ENCODE results near the gene HBA1.
A peak's percentile ranks its signal among the peaks of the same experiment; 100 is the strongest.

DNA sequence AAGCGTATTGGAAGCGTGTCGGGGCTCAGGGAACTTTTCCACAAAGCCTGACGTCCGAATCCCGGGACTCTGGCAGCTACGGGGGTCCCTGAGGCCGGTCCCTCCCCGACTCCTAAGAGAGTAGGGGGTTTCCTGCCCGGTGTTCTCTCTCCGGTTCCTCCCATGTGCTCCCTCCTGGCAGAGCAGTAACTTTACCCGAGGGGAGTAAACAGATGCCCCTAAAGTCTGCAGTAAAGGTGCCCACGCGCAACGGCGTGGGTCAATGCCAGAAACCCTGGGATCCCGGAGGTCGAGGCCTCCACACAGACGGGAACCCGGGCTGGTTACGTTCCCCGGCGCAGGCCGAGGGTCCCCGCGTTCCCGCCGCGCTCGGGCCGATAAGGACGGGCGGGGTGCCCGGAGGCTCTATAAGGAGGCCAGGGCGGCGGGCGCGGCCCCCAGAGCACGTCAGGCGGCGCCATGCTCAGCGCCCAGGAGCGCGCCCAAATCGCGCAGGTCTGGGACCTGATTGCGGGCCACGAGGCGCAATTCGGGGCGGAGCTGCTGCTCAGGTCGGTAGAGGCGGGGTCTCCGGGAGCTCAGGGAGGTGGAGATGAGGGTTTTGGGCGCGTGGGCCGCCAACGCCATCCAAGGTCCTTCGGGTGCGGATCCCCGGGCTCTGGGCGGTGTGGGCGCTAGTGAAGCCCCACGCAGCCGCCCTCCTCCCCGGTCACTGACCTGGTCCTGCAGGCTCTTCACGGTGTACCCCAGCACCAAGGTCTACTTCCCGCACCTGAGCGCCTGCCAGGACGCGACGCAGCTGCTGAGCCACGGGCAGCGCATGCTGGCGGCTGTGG is 10.7 kb upstream of the HBA1 start, which contains the start of gene HBM:
- TF ChIP-seq, protein P1, sequence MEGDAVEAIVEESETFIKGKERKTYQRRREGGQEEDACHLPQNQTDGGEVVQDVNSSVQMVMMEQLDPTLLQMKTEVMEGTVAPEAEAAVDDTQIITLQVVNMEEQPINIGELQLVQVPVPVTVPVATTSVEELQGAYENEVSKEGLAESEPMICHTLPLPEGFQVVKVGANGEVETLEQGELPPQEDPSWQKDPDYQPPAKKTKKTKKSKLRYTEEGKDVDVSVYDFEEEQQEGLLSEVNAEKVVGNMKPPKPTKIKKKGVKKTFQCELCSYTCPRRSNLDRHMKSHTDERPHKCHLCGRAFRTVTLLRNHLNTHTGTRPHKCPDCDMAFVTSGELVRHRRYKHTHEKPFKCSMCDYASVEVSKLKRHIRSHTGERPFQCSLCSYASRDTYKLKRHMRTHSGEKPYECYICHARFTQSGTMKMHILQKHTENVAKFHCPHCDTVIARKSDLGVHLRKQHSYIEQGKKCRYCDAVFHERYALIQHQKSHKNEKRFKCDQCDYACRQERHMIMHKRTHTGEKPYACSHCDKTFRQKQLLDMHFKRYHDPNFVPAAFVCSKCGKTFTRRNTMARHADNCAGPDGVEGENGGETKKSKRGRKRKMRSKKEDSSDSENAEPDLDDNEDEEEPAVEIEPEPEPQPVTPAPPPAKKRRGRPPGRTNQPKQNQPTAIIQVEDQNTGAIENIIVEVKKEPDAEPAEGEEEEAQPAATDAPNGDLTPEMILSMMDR (IDR thresholded peaks at IDR 0.05; ENCODE audit: poor library complexity, severe bottlenecking): no peak
- TF ChIP-seq EP300 (conservative IDR thresholded peaks at IDR 0.05; ENCODE audit: poor library complexity, severe bottlenecking) (no peak), SMC3 (conservative IDR thresholded peaks at IDR 0.05; ENCODE audit: poor library complexity) (no peak), EZH2 (IDR thresholded peaks at IDR 0.05; ENCODE audit: borderline replicate concordance, insufficient read depth, low read length, poor library complexity, severe bottlenecking) (peak; percentile 73), POLR2AphosphoS5 (IDR thresholded peaks at IDR 0.05) (no peak), TAF1 (IDR thresholded peaks at IDR 0.05; ENCODE audit: low read depth) (no peak), MXI1 (conservative IDR thresholded peaks at IDR 0.05; ENCODE audit: poor library complexity, severe bottlenecking) (no peak)
- TF ChIP-seq, protein P2, sequence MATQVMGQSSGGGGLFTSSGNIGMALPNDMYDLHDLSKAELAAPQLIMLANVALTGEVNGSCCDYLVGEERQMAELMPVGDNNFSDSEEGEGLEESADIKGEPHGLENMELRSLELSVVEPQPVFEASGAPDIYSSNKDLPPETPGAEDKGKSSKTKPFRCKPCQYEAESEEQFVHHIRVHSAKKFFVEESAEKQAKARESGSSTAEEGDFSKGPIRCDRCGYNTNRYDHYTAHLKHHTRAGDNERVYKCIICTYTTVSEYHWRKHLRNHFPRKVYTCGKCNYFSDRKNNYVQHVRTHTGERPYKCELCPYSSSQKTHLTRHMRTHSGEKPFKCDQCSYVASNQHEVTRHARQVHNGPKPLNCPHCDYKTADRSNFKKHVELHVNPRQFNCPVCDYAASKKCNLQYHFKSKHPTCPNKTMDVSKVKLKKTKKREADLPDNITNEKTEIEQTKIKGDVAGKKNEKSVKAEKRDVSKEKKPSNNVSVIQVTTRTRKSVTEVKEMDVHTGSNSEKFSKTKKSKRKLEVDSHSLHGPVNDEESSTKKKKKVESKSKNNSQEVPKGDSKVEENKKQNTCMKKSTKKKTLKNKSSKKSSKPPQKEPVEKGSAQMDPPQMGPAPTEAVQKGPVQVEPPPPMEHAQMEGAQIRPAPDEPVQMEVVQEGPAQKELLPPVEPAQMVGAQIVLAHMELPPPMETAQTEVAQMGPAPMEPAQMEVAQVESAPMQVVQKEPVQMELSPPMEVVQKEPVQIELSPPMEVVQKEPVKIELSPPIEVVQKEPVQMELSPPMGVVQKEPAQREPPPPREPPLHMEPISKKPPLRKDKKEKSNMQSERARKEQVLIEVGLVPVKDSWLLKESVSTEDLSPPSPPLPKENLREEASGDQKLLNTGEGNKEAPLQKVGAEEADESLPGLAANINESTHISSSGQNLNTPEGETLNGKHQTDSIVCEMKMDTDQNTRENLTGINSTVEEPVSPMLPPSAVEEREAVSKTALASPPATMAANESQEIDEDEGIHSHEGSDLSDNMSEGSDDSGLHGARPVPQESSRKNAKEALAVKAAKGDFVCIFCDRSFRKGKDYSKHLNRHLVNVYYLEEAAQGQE (IDR thresholded peaks at IDR 0.05; ENCODE audit: borderline replicate concordance): no peak

Measured in neural cell (in vitro differentiated cells).